Mononuclear cell (primary cell): ENCODE results near the gene ZNF76. TPM values are rescaled to one million over a fixed set of nuclear protein-coding genes. Genes with fewer than 3 reads are reported as not detected.

ENCODE experiments used
- H3K27me3 ChIP-seq: 2 replicates; pipeline ENCODE4 v1.6.0; 2011; ENCODE audit warnings: low read length, control low read depth; ENCODE audit not compliant: insufficient read depth
- H3K4me1 ChIP-seq: 2 replicates; pipeline ENCODE4 v1.5.1; 2011; ENCODE audit warnings: mild to moderate bottlenecking, low read length, control low read depth; ENCODE audit not compliant: insufficient read depth
- H3K4me3 ChIP-seq: 2 replicates; pipeline ENCODE4 v1.5.1; 2011; ENCODE audit warnings: mild to moderate bottlenecking, low read length, moderate library complexity
- H3K9me3 ChIP-seq: 2 replicates; pipeline ENCODE4 v1.5.1; 2011; ENCODE audit warnings: low read depth, mild to moderate bottlenecking, control low read depth, low read length
- total RNA-seq: library from RNA; depleted of rRNA; stranded (reverse); fragments of >200 nt; gene quantifications from one replicate; pipeline ENCODE4 v1.2.3, GENCODE V29; 2012

The ZNF76 gene
- total RNA-seq, 1 donor = 23.4 TPM

DNA sequence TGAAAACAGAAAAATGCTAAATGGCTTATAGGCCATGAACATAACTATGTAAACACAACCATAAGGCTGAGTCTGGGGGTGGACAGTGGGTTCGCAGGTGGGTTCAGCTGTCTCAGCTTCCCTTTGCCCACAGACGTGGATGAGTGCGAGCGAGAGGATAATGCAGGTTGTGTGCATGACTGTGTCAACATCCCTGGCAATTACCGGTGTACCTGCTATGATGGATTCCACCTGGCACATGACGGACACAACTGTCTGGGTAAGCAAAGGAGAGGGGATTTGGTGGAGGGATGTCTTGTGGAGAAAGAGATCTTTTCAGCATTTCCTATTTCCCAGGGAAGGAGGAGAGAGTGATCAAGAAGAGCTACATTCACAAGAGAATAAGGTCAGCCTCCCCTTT lies 31.1 kb upstream of the ZNF76 start:
- Histone ChIP-seq H3K4me1 (no peaks in the 10 kb centered on the region), H3K4me3 (no peak overlapping the region), H3K9me3 (no peaks in the 10 kb centered on the region), H3K27me3 (no peaks in the 10 kb centered on the region)

DNA sequence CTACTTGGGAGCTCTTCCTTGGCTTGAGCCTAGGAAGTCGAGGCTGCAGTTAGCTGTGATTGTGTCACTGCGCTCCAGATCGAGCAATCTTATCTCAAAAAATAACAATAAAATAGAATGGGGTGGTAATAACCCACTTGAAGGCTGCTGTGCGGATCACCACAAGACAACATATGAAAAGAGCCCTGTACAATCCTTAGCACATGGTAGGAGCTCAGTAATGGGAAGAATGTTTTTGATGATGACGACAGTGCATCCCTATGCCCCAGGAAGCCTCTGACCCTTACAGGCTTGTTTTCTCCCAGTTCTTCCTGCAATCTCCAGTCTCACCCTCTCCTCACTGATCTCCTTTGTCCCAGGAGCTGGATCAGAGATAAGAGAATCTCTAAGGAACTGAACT lies 30.2 kb upstream of the ZNF76 start:
- no peaks in the 10 kb centered on the region for H3K4me1 ChIP-seq
- H3K4me3 ChIP-seq = no peak overlapping the region
- no peaks in the 10 kb centered on the region for H3K9me3 ChIP-seq
- no peaks in the 10 kb centered on the region for H3K27me3 ChIP-seq

- H3K27me3 ChIP-seq = no peaks in the 10 kb centered on the region
- no peak overlapping the region for H3K4me3 ChIP-seq
- H3K9me3 ChIP-seq = no peaks in the 10 kb centered on the region
- H3K4me1 ChIP-seq = no peaks in the 10 kb centered on the region
These were observed 29.0 kb upstream of the ZNF76 start for GRCh38 chr6:35230498-35230897.

DNA sequence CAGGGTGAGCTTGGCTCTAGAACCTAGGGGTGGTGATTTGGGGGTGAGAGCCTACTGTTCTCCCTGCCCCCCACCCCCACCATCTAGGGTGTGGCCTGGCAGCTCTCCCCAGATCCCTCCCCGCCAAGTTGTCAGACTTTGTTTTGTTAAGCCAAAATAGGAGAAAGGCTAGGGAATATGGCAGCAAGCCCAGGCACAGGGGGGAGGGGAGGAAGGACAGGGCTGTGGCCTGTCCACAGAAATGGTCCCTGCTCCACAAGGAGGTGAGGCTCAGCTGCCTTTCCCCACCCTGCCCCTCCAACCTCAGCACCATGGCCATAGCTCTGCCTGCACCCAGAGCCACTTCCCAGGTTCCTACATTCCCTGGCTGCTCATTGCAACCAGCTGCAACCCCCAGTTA lies 28.6 kb upstream of the ZNF76 start:
- Histone ChIP-seq H3K4me1 (no peaks in the 10 kb centered on the region), H3K27me3 (no peaks in the 10 kb centered on the region), H3K9me3 (no peaks in the 10 kb centered on the region), H3K4me3 (no peak overlapping the region)

DNA sequence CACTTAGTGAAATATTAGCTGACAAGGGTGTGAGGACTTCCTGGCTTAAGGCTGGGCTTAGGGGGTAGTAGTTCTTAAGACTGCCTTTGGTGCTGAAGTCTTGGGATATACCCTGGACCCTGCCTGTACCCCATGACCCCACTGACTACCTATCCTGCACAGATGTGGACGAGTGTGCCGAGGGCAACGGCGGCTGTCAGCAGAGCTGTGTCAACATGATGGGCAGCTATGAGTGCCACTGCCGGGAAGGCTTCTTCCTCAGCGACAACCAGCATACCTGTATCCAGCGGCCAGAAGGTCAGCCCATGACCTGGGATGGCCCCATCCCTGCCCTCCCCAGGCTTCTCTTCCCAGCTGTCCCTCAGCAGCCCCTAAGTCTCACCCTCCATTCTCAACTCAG lies 28.0 kb upstream of the ZNF76 start:
- H3K27me3 ChIP-seq = no peaks in the 10 kb centered on the region
- no peak overlapping the region for H3K4me3 ChIP-seq
- H3K4me1 ChIP-seq = no peaks in the 10 kb centered on the region
- no peaks in the 10 kb centered on the region for H3K9me3 ChIP-seq

DNA sequence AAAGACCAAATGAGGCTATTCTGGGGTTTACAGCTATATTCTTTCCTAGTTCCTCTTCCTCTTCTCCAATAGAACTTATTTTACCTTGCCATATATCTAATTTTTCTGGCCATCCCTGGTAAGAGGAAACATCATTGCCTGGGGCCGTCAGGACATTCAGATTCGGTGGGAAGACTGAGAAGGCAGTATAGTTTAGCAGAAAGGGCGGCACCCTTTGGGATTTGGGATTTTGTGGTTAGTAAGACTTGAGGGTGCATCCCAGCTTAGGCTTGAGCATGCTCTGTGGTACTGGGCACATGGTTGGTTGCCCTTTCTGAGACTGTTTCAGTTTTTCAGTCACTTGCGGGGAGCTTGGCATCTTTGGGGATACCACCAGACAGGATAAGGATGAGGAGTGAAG lies 24.6 kb upstream of the ZNF76 start:
- Histone ChIP-seq H3K9me3 (no peaks in the 10 kb centered on the region), H3K4me1 (no peaks in the 10 kb centered on the region), H3K4me3 (no peak overlapping the region), H3K27me3 (no peaks in the 10 kb centered on the region)

GRCh38 chr6:35236223-35236622 lies 23.3 kb upstream of the ZNF76 start:
- Histone ChIP-seq H3K4me1 (no peaks in the 10 kb centered on the region), H3K9me3 (no peaks in the 10 kb centered on the region), H3K27me3 (no peaks in the 10 kb centered on the region), H3K4me3 (no peak overlapping the region)

GRCh38 chr6:35237476-35237875 lies 22.1 kb upstream of the ZNF76 start:
- no peak overlapping the region for H3K4me3 ChIP-seq
- H3K9me3 ChIP-seq = no peaks in the 10 kb centered on the region
- H3K4me1 ChIP-seq = no peaks in the 10 kb centered on the region
- no peaks in the 10 kb centered on the region for H3K27me3 ChIP-seq

GRCh38 chr6:35238843-35239289 lies 20.7 kb upstream of the ZNF76 start:
- Histone ChIP-seq H3K9me3 (no peaks in the 10 kb centered on the region), H3K4me1 (no peaks in the 10 kb centered on the region), H3K27me3 (no peaks in the 10 kb centered on the region), H3K4me3 (no peak overlapping the region)

DNA sequence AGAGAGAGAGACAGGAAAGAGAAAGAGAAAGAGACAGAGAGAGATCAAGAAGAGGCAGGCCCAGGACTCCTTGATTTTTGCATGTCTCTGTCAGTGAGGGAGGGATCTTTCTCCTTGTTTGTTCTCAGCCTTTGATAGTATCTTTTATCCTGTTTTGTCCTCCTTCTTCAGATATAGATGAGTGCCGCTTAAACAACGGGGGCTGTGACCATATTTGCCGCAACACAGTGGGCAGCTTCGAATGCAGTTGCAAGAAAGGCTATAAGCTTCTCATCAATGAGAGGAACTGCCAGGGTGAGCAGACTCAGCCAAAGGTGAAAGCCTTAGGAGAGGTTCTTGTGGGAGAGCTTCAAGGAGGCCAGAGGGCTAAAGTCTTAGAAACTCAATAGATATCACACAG lies 20.0 kb upstream of the ZNF76 start:
- Histone ChIP-seq H3K4me1 (no peaks in the 10 kb centered on the region), H3K9me3 (no peaks in the 10 kb centered on the region), H3K4me3 (no peak overlapping the region), H3K27me3 (no peaks in the 10 kb centered on the region)

DNA sequence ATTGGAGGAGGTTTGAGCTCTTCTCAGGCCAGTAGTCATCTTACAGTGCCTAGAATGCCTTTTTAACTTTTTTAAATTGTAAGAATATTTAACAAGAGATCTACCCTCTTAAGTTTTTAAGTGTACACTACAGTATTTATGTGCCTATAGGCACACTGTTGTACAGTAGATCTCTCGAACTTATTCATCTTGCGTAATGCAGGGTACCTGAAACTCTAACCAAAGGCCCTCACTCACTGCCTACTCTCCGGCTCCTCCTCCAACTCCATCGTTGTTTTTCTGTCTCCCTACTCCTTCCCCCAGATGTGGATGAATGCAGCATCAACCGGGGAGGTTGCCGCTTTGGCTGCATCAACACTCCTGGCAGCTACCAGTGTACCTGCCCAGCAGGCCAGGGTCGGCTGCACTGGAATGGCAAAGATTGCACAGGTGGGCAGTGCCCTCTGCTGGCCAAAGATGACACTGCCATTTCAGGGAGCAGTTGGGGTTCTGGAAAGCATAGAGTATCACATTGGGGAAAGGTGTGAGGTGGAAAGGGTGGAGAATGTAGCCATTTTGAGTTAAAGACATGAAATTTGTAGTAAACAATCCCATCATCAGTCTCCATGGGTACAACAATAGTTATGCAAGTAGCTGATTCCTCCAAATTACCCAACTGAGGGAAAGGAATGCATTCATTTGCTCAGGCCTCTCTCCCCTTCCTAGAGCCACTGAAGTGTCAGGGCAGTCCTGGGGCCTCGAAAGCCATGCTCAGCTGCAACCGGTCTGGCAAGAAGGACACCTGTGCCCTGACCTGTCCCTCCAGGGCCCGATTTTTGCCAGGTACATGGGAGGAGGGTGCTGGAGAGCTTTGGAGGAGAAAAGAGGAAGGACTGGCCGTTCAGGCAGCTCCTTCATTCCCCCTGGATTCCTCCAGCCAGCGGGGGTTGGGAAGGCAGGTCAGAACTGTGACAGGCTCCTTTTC lies 18.4 kb upstream of the ZNF76 start:
- Histone ChIP-seq H3K4me1 (no peaks in the 10 kb centered on the region), H3K9me3 (no peaks in the 10 kb centered on the region), H3K4me3 (no peak overlapping the region), H3K27me3 (no peaks in the 10 kb centered on the region)

DNA sequence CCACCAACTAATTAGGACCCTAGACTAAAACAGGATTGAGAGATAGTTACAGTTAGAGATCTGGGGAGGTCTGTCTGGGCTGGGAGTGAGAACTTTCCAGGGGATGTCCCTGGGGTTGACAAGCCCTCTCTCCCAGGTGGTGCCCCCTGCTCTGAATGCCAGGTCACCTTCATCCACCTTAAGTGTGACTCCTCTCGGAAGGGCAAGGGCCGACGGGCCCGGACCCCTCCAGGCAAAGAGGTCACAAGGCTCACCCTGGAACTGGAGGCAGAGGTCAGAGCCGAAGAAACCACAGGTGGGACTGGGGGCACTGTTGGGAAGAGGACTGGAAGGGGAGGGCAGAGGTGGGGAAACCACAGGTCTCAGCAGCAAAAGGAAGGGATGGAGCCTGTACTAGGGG lies 17.0 kb upstream of the ZNF76 start:
- Histone ChIP-seq H3K4me1 (no peaks in the 10 kb centered on the region), H3K27me3 (no peaks in the 10 kb centered on the region), H3K4me3 (no peak overlapping the region), H3K9me3 (no peaks in the 10 kb centered on the region)

DNA sequence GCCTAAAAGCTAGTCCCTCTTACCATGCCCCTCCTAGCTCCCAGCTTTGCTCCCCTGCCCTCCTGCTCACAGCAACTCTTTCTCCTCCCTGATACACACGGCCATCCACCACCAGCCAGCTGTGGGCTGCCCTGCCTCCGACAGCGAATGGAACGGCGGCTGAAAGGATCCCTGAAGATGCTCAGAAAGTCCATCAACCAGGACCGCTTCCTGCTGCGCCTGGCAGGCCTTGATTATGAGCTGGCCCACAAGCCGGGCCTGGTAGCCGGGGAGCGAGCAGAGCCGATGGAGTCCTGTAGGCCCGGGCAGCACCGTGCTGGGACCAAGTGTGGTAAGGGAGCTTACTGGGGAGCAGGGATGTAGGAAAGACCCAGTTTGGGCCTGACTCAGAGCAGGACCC lies 16.6 kb upstream of the ZNF76 start:
- no peaks in the 10 kb centered on the region for H3K4me1 ChIP-seq
- H3K4me3 ChIP-seq = no peak overlapping the region
- H3K9me3 ChIP-seq = no peaks in the 10 kb centered on the region
- H3K27me3 ChIP-seq = no peaks in the 10 kb centered on the region

GRCh38 chr6:35243386-35243958 lies 16.1 kb upstream of the ZNF76 start:
- Histone ChIP-seq H3K4me1 (no peaks in the 10 kb centered on the region), H3K4me3 (no peak overlapping the region), H3K27me3 (no peaks in the 10 kb centered on the region), H3K9me3 (no peaks in the 10 kb centered on the region)

GRCh38 chr6:35244551-35244950 lies 15.0 kb upstream of the ZNF76 start:
- H3K9me3 ChIP-seq = no peaks in the 10 kb centered on the region
- H3K4me1 ChIP-seq = no peaks in the 10 kb centered on the region
- H3K27me3 ChIP-seq = no peaks in the 10 kb centered on the region
- no peak overlapping the region for H3K4me3 ChIP-seq
